A549 (cell line): ENCODE data around the gene PAXX. TPM values are rescaled to one million over a fixed set of nuclear protein-coding genes. Genes with fewer than 3 reads are reported as not detected.

Experiments used
- ATAC-seq, 2 experiments: fragments of 200-7000 bp in 1 of 2; fragments of >200 bp in 1 of 2; cut with Nextera tagmentation in 1 of 2; cut with Tn5 transposase in 1 of 2; 3 replicates each; pipeline versions ENCODE4 v1.8.0 to v1.9.1; 2018 to 2020; ENCODE audit warnings: mild to moderate bottlenecking in 1 of 2, moderate library complexity in 1 of 2
- CTCF ChIA-PET: fragments of 300-600 bp; sonication (Branson Sonifier 250); formaldehyde crosslinking; extraction: SDS; loops from one replicate; lab custom pipeline; 2021; ENCODE audit warnings: antibody characterized with exemption, inconsistent platforms; lab: Yijun Ruan, JAX
- POLR2A ChIA-PET: fragments of 350-600 bp; formaldehyde crosslinking; extraction: SDS; loops from one replicate; lab custom pipeline; 2021; ENCODE audit warnings: antibody characterized with exemption, inconsistent platforms; lab: Yijun Ruan, JAX
- DNase-seq, 2 experiments: peaks; one replicate each; pipeline versions ENCODE4 v3.0.0 to v3.0.0-alpha.2; 2011 to 2016; ENCODE audit warnings: low read depth in 1 of 2, low spot score in 1 of 2
- FAIRE-seq: peaks from 2 replicates; lab custom pipeline; 2011; peaks lifted over from hg19 to GRCh38; lab: Jason Lieb, UNC
- H3K27ac ChIP-seq, 2 experiments: fragments of >200 bp; sonication (Bioruptor Twin); formaldehyde crosslinking; 3 replicates each; pipeline ENCODE4 v1.5.1; 2016 to 2017
- H3K4me1 ChIP-seq: fragments of >200 bp; sonication (Bioruptor Twin); formaldehyde crosslinking; 3 replicates; pipeline ENCODE4 v1.6.1; 2016
- H3K4me2 ChIP-seq: fragments of >200 bp; sonication (Bioruptor Twin); formaldehyde crosslinking; 3 replicates; pipeline ENCODE4 v1.6.1; 2016
- H3K4me3 ChIP-seq: fragments of >200 bp; sonication (Bioruptor Twin); formaldehyde crosslinking; 3 replicates; pipeline ENCODE4 v1.5.1; 2016
- H3K9me3 ChIP-seq: fragments of >200 bp; sonication (Bioruptor Twin); formaldehyde crosslinking; 3 replicates; pipeline ENCODE4 v1.6.1; 2016
- ATOH8 ChIP-seq: fragments of 250-450 bp; sonication (Bioruptor Pico); IDR thresholded peaks from 2 replicates; pipeline ENCODE4 v1.5.0; 2020; ENCODE audit warnings: low read depth, mild to moderate bottlenecking, moderate library complexity
- BHLHE40 ChIP-seq: IDR thresholded peaks from 2 replicates; pipeline ENCODE4 v1.6.1; 2012; ENCODE audit warnings: low read depth, low read length, inconsistent platforms
- CEBPB ChIP-seq, 2 experiments: fragments of >200 bp in 1 of 2; sonication (Bioruptor Twin) in 1 of 2; formaldehyde crosslinking in 1 of 2; IDR thresholded peaks; 2 replicates each; pipeline ENCODE4 v1.6.1; 2012 to 2016
- CHD4 ChIP-seq: fragments of 200-600 bp; sonication (generic); IDR thresholded peaks from 2 replicates; pipeline ENCODE4 v1.6.1; 2016; ENCODE audit warnings: antibody characterized with exemption, mild to moderate bottlenecking, borderline replicate concordance
- EHF ChIP-seq: fragments of 250-450 bp; sonication (Bioruptor Pico); IDR thresholded peaks from 2 replicates; pipeline ENCODE4 v1.5.0; 2020; ENCODE audit warnings: mild to moderate bottlenecking
- EHMT2 ChIP-seq: fragments of 200-600 bp; sonication (generic); IDR thresholded peaks from 2 replicates; pipeline ENCODE4 v1.6.1; 2016; ENCODE audit warnings: antibody characterized with exemption, low read depth, mild to moderate bottlenecking, moderate library complexity
- EP300 ChIP-seq, 2 experiments: fragments of >200 bp; sonication (Bioruptor Twin); formaldehyde crosslinking; IDR thresholded peaks; 2 replicates in 1 of 2; 3 replicates in 1 of 2; pipeline ENCODE4 v1.6.1; 2016 to 2017
- FOSL2 ChIP-seq, 2 experiments: fragments of 450-650 bp in 1 of 2; fragments of >200 bp in 1 of 2; sonication (Bioruptor Twin) in 1 of 2; formaldehyde crosslinking; IDR thresholded peaks; 2 replicates each; pipeline versions ENCODE4 v1.5.0 to v1.6.1; 2016 to 2020; ENCODE audit warnings: mild to moderate bottlenecking in 1 of 2, moderate library complexity in 1 of 2
- FOXS1 ChIP-seq: fragments of 250-450 bp; sonication (Bioruptor Pico); IDR thresholded peaks from 2 replicates; pipeline ENCODE4 v1.5.0; 2020; ENCODE audit warnings: mild to moderate bottlenecking, moderate library complexity
- HES2 ChIP-seq: fragments of >200 bp; sonication (Bioruptor Twin); formaldehyde crosslinking; IDR thresholded peaks from 2 replicates; pipeline ENCODE4 v1.6.1; 2016
- HEYL ChIP-seq: fragments of 250-450 bp; sonication (Bioruptor Pico); IDR thresholded peaks from 2 replicates; pipeline ENCODE4 v1.8.0; 2021; ENCODE audit warnings: mild to moderate bottlenecking, moderate library complexity
- HMGXB4 ChIP-seq: fragments of 250-450 bp; sonication (Bioruptor Pico); IDR thresholded peaks from 2 replicates; pipeline ENCODE4 v1.5.0; 2021; ENCODE audit warnings: mild to moderate bottlenecking, moderate library complexity, borderline replicate concordance
- HOXA7 ChIP-seq: fragments of 250-450 bp; sonication (Bioruptor Pico); IDR thresholded peaks from 2 replicates; pipeline ENCODE4 v1.5.0; 2020; ENCODE audit warnings: mild to moderate bottlenecking, moderate library complexity
- HOXB13 ChIP-seq: fragments of 250-450 bp; sonication (Bioruptor Pico); IDR thresholded peaks from 2 replicates; pipeline ENCODE4 v1.5.0; 2020; ENCODE audit warnings: low read depth, mild to moderate bottlenecking, moderate library complexity
- HOXB5 ChIP-seq: fragments of 250-450 bp; sonication (Bioruptor Pico); IDR thresholded peaks from 2 replicates; pipeline ENCODE4 v1.5.0; 2020; ENCODE audit warnings: mild to moderate bottlenecking, moderate library complexity
- KDM1A ChIP-seq: fragments of 200-600 bp; sonication (generic); IDR thresholded peaks from 2 replicates; pipeline ENCODE4 v1.6.1; 2016; ENCODE audit warnings: low read depth, mild to moderate bottlenecking
- KDM5A ChIP-seq: fragments of 200-600 bp; sonication (generic); IDR thresholded peaks from 2 replicates; pipeline ENCODE4 v1.6.1; 2016; ENCODE audit warnings: antibody characterized with exemption, mild to moderate bottlenecking
- MAZ ChIP-seq: fragments of 150-350 bp; IDR thresholded peaks from 2 replicates; pipeline ENCODE4 v1.6.1; 2014; ENCODE audit warnings: antibody characterized with exemption, low read depth, low read length, borderline replicate concordance
- NR3C1 ChIP-seq: fragments of >200 bp; sonication (Bioruptor Twin); formaldehyde crosslinking; IDR thresholded peaks from 3 replicates; pipeline ENCODE4 v1.6.1; 2017
- PHF8 ChIP-seq: fragments of 200-600 bp; sonication (generic); IDR thresholded peaks from 2 replicates; pipeline ENCODE4 v1.6.1; 2016; ENCODE audit warnings: low read depth, mild to moderate bottlenecking, antibody characterized with exemption, moderate library complexity, borderline replicate concordance
- RARB ChIP-seq: fragments of 250-450 bp; sonication (Bioruptor Pico); IDR thresholded peaks from 2 replicates; pipeline ENCODE4 v1.8.0; 2021; ENCODE audit warnings: mild to moderate bottlenecking, moderate library complexity
- RCOR1 ChIP-seq: fragments of 150-350 bp; IDR thresholded peaks from 2 replicates; pipeline ENCODE4 v1.6.1; 2014; ENCODE audit warnings: antibody characterized with exemption, low read length, low read depth
- TFCP2L1 ChIP-seq: fragments of 250-450 bp; sonication (Bioruptor Pico); IDR thresholded peaks from 2 replicates; pipeline ENCODE4 v1.5.0; 2021; ENCODE audit warnings: mild to moderate bottlenecking
- ZC3H11A ChIP-seq: fragments of 450-650 bp; IDR thresholded peaks from 2 replicates; pipeline ENCODE4 v1.6.1; 2014; ENCODE audit warnings: antibody characterized with exemption, mild to moderate bottlenecking
- ZNF302 ChIP-seq: fragments of 250-450 bp; sonication (Bioruptor Pico); IDR thresholded peaks from 2 replicates; pipeline ENCODE4 v1.9.0; 2021; ENCODE audit warnings: inconsistent platforms, mild to moderate bottlenecking, moderate library complexity
- ZSCAN20 ChIP-seq: fragments of 250-450 bp; sonication (Bioruptor Pico); IDR thresholded peaks from 2 replicates; pipeline ENCODE4 v1.8.0; 2022; ENCODE audit warnings: mild to moderate bottlenecking, moderate library complexity
- WGBS: methylation state at CpG from one replicate; pipeline ENCODE4 v1.1.6; 2017; ENCODE audit errors: missing lambda C conversion rate; 5-methylcytosine and 5-hydroxymethylcytosine counted together
- polyA plus RNA-seq, 4 experiments: library from polyadenylated mRNA; depleted of rRNA in 3 of 4; stranded (reverse); fragments of >200 nt; fragmentation: RNase III in 1 of 4; extraction: RNeasy Plus Mini Kit Qiagen cat#74134 plus additional on column Dnase treatment in 1 of 4; gene quantifications; 2 replicates in 3 of 4; 3 replicates in 1 of 4; pipeline ENCODE4 v1.2.3, GENCODE V29; 2011 to 2017
- TF ChIP-seq, protein P1 (sequence below): IDR thresholded peaks from 2 replicates; pipeline ENCODE4 v1.6.1; 2012
- TF ChIP-seq, protein P2 (sequence below): fragments of 150-350 bp; IDR thresholded peaks from 2 replicates; pipeline ENCODE4 v1.6.1; 2014; ENCODE audit warnings: low read depth, mild to moderate bottlenecking, low read length

The PAXX gene
- polyA plus RNA-seq, 2 of the 4 experiments (the other 2 are of a cell fraction): 15.6 to 53.2 TPM

DNA sequence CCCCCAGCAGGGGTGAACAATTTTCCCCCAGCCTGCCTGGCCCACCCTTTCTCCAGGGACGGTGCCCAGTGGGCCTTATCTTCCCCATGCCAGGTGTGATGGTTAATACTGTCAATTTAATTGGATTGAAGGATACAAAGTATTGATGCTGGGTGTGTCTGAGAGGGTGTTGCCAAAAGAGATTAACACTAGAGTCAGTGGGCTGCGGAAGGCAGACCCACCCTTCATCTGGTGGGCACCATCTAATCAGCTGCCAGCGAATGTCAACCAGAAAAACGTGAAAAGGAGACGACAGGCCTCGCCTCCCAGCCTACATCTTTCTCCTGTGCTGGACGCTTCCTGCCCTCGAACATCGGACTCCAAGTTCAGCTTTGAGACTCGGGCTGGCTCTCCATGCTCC, 45.3 kb downstream of the PAXX start:
- WGBS: 85% methylated on average over 10 of the region's 10 CpGs
- CTCF ChIA-PET: interaction anchor here (0.6 to 20.4 kb wide), 12 partner anchors 9 to 250 kb away, joined by 3 to 282 read pairs (median 4); partner anchors contain the start of genes ABCA2, AJM1, C8G and FBXW5

DNA sequence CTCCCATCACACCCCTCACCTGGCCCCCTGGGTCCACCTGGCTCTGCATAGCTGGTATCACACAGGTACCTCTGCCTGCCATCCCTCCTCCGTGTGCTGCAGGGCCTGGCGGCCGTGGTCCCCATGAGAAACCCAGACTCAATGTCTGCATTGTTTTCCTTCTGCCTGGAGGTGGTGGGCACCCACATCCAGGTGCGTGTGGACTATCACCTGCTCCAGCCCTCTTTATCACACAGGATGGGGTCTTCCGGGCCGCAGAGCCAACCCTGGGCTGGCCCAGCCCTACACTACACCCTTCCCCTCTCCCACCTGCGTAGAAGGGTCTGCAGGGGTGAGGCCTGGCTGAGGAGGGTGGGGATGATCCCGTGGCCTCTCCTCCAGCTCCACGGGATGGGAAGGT, 46.7 kb downstream of the PAXX start:
- TF ChIP-seq TFCP2L1 (CRISPR knock-in tag) (no peak), CHD4 (no peak), KDM1A (no peak), KDM5A (no peak), HEYL (CRISPR knock-in tag) (no peak), EHF (no peak), NR3C1 (no peak), FOXS1 (CRISPR knock-in tag) (no peak), HMGXB4 (CRISPR knock-in tag) (no peak), RARB (no peak), FOSL2 (IDR thresholded peaks at IDR 0.05) (no peak), FOSL2 (CRISPR knock-in tag; IDR thresholded peaks at IDR 0.05) (no peak), RCOR1 (no peak), CEBPB (IDR thresholded peaks at IDR 0.05) (no peak)
- TF ChIP-seq, protein P1, sequence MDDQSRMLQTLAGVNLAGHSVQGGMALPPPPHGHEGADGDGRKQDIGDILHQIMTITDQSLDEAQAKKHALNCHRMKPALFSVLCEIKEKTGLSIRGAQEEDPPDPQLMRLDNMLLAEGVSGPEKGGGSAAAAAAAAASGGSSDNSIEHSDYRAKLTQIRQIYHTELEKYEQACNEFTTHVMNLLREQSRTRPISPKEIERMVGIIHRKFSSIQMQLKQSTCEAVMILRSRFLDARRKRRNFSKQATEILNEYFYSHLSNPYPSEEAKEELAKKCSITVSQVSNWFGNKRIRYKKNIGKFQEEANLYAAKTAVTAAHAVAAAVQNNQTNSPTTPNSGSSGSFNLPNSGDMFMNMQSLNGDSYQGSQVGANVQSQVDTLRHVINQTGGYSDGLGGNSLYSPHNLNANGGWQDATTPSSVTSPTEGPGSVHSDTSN: no peak
- ATAC-seq (no peak), FAIRE-seq (no peak), DNase-seq (no peak)
- no peaks in the 10 kb centered on the region for H3K9me3 ChIP-seq
- H3K4me1 ChIP-seq: peaks cover 17% of the 10 kb centered on the region
- H3K4me2 ChIP-seq: no peak overlapping the region
- H3K4me3 ChIP-seq: no peak overlapping the region
- ChIA-PET POLR2A (no interaction called here), CTCF (interaction anchor here (1.0 to 20.4 kb wide), 7 partner anchors 9 to 252 kb away, joined by 3 to 282 read pairs (median 7); partner anchors contain the start of genes ABCA2, C8G, FBXW5 and LCN12)
- no peak overlapping the region for H3K27ac ChIP-seq
- 65% methylated on average over 6 of the region's 9 CpGs for WGBS

More for the DNA sequence above, 45.3 kb downstream of the PAXX start:
- TF ChIP-seq ZNF302 (CRISPR knock-in tag): no peak
- TF ChIP-seq ZC3H11A: no peak
- no peak for TF ChIP-seq EP300 (IDR thresholded peaks at IDR 0.05)
- no peak for TF ChIP-seq ATOH8
- no peak for TF ChIP-seq HEYL (CRISPR knock-in tag)
- TF ChIP-seq BHLHE40: no peak
- no peak for TF ChIP-seq HOXA7 (CRISPR knock-in tag)
- TF ChIP-seq HOXB5 (CRISPR knock-in tag): no peak
- TF ChIP-seq PHF8: no peak
- TF ChIP-seq HES2: no peak
- no peak for TF ChIP-seq EHMT2
- TF ChIP-seq RARB: no peak
- TF ChIP-seq, protein P2, sequence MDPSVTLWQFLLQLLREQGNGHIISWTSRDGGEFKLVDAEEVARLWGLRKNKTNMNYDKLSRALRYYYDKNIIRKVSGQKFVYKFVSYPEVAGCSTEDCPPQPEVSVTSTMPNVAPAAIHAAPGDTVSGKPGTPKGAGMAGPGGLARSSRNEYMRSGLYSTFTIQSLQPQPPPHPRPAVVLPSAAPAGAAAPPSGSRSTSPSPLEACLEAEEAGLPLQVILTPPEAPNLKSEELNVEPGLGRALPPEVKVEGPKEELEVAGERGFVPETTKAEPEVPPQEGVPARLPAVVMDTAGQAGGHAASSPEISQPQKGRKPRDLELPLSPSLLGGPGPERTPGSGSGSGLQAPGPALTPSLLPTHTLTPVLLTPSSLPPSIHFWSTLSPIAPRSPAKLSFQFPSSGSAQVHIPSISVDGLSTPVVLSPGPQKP: no peak
- TF ChIP-seq HOXB13 (CRISPR knock-in tag): no peak
- TF ChIP-seq MAZ: no peak
- no peak for TF ChIP-seq ZSCAN20 (CRISPR knock-in tag)
- DNase-seq: no peak
- Histone ChIP-seq H3K4me3 (no peak overlapping the region), H3K9me3 (no peaks in the 10 kb centered on the region), H3K4me1 (peaks cover 15% of the 10 kb centered on the region), H3K27ac (no peak overlapping the region), H3K4me2 (no peak overlapping the region)
- no peak for ATAC-seq
- POLR2A ChIA-PET: no interaction called here
- FAIRE-seq: no peak
